Measurements from ENCODE around the gene SLC16A1.
"Not testable (repeated sequence)": the region's sequence is repeated elsewhere in the genome, so short reads cannot be mapped to it uniquely, and the experiment has no call there.

Gene SLC16A1

GRCh38 chr1:112925015-112925414, 31.0 kb downstream of the SLC16A1 start:
- no peak for DNase-seq (ENCODE audit: low read depth)

GRCh38 chr1:112923959-112924349, 32.0 kb downstream of the SLC16A1 start:
- DNase-seq (ENCODE audit: low read depth) = no peak

GRCh38 chr1:112923234-112923958, 32.6 kb downstream of the SLC16A1 start:
- DNase-seq (ENCODE audit: low read depth) = no peak

- no peak for DNase-seq (ENCODE audit: low read depth)
Observed at GRCh38 chr1:112911506-112912220, 44.3 kb downstream of the SLC16A1 start.

GRCh38 chr1:112909847-112910246, 46.1 kb downstream of the SLC16A1 start:
- DNase-seq (ENCODE audit: low read depth) = no peak

- DNase-seq (ENCODE audit: low read depth) = no peak
Observed at GRCh38 chr1:112906150-112906698, 49.8 kb downstream of the SLC16A1 start.

GRCh38 chr1:112905395-112906149, 50.4 kb downstream of the SLC16A1 start:
- DNase-seq (ENCODE audit: low read depth) = no peak

- DNase-seq (ENCODE audit: low read depth) = no peak
Observed at GRCh38 chr1:112904831-112905261, 51.1 kb downstream of the SLC16A1 start.

- peak; percentile 55 for DNase-seq (ENCODE audit: low read depth)
Observed at GRCh38 chr1:112904071-112904830, 51.7 kb downstream of the SLC16A1 start.

- DNase-seq (ENCODE audit: low read depth) = no peak
Observed at GRCh38 chr1:112902221-112902620, 53.8 kb downstream of the SLC16A1 start.

GRCh38 chr1:112901387-112901786, 54.6 kb downstream of the SLC16A1 start:
- no peak for DNase-seq (ENCODE audit: low read depth)

GRCh38 chr1:112896783-112897182, 59.2 kb downstream of the SLC16A1 start:
- DNase-seq (ENCODE audit: low read depth) = no peak

GRCh38 chr1:112894561-112895011, 61.4 kb downstream of the SLC16A1 start:
- no peak for DNase-seq (ENCODE audit: low read depth)

- DNase-seq (ENCODE audit: low read depth) = no peak
Observed at GRCh38 chr1:112894010-112894292, 62.0 kb downstream of the SLC16A1 start.

GRCh38 chr1:112893288-112894009, 62.5 kb downstream of the SLC16A1 start:
- no peak for DNase-seq (ENCODE audit: low read depth)

GRCh38 chr1:112889906-112890305, 66.1 kb downstream of the SLC16A1 start:
- not testable (repeated sequence) for DNase-seq (ENCODE audit: low read depth)

- DNase-seq (ENCODE audit: low read depth) = no peak
Observed at GRCh38 chr1:112889052-112889768, 66.8 kb downstream of the SLC16A1 start.

GRCh38 chr1:112888630-112889029, 67.4 kb downstream of the SLC16A1 start:
- DNase-seq (ENCODE audit: low read depth) = no peak

- no peak for DNase-seq (ENCODE audit: low read depth)
Observed at GRCh38 chr1:112887599-112888283, 68.3 kb downstream of the SLC16A1 start.

GRCh38 chr1:112884996-112885395, 71.0 kb downstream of the SLC16A1 start:
- DNase-seq (ENCODE audit: low read depth) = not testable (repeated sequence)

Measured in HS-5 (cell line).